ENCODE data around the gene SULF2. TPM values are rescaled to one million over a fixed set of nuclear protein-coding genes. Genes with fewer than 3 reads are reported as not detected.

Gene SULF2
- total and polyA plus RNA-seq, 2 donors: 34.7 to 40.3 TPM

DNA sequence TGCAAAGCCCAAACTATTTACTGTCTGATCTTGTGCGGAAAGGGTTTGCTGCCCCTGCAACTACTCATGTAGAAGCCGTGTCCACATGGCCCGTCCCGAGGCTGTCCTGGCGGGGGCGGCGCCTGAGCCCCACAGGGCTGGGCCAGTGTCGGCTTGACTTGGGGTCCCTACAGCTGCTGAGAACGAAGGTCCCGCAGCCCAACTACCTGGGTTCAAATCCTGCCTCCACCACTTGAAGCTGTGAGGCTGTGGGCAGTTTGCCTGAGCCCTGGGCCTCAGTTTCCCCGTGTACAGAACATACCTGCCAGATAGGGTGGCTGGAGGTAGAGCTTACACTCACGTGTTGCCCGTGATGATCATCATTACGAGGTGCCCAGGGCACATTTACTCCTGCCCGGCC lies 111.1 kb downstream of the SULF2 start:
- H3K27ac ChIP-seq (ENCODE audit: low read depth): no peak overlapping the region
- 93% methylated on average over 15 of the region's 15 CpGs for WGBS
- no peaks in the 10 kb centered on the region for H3K36me3 ChIP-seq (ENCODE audit: insufficient read depth)
- H3K4me3 ChIP-seq (ENCODE audit: low read depth, low read length): no peak overlapping the region
- DNase-seq (ENCODE audit: extremely low spot score): no peak
- no peaks in the 10 kb centered on the region for H3K4me1 ChIP-seq (ENCODE audit: insufficient read depth)

- 95% methylated on average over 6 of the region's 6 CpGs for WGBS
- no peaks in the 10 kb centered on the region for H3K36me3 ChIP-seq (ENCODE audit: insufficient read depth)
- H3K4me1 ChIP-seq (ENCODE audit: insufficient read depth): no peaks in the 10 kb centered on the region
- no peak for DNase-seq (ENCODE audit: extremely low spot score)
- no peak overlapping the region for H3K27ac ChIP-seq (ENCODE audit: low read depth)
- no peak overlapping the region for H3K4me3 ChIP-seq (ENCODE audit: low read depth, low read length)
These were observed 111.7 kb downstream of the SULF2 start for GRCh38 chr20:47673671-47673955.

DNA sequence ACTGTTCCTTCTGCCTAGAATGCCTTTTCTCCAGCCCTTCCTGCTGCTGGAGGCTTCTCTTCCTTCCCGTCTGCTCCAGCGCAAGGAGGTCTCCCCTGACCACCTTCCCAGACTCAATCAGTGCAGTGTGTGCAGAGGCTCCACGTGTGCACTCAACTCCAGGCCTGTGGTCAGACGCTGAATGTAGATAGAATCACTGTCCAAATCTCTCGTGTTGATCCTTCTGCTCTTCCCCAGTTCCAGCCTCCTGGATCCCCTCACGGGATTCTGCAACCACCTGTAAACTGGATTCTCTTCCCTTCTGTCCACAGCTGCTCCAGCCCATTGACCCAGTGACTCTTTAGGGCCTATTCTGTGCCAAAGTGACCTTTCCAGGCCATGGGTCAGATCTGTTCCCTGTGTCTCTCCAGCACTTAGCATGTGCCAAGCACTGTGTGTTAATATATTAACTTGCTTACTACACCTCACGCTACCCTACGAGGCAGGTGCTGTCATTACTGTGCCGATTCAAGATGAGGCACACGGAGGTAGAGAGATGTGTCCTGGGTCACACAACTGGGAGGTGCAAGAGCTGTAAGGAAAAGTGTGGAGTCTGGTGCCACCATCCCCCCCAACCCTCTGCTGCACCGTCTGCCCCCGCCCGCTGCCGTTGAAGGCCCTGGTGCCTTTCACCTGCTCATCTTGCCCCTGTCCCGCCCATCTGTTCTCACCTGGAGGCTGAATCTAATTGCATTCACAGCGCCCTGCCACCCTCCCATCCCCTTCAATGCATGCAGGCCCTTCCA lies 112.2 kb downstream of the SULF2 start:
- Histone ChIP-seq H3K27ac (ENCODE audit: low read depth) (no peak overlapping the region), H3K4me3 (ENCODE audit: low read depth, low read length) (no peak overlapping the region), H3K4me1 (ENCODE audit: insufficient read depth) (no peaks in the 10 kb centered on the region), H3K36me3 (ENCODE audit: insufficient read depth) (no peaks in the 10 kb centered on the region)
- 94% methylated on average over 16 of the region's 16 CpGs for WGBS
- no peak for DNase-seq (ENCODE audit: extremely low spot score)

- Histone ChIP-seq H3K36me3 (ENCODE audit: insufficient read depth) (no peaks in the 10 kb centered on the region), H3K27ac (ENCODE audit: low read depth) (no peak overlapping the region), H3K4me1 (ENCODE audit: insufficient read depth) (no peaks in the 10 kb centered on the region), H3K4me3 (ENCODE audit: low read depth, low read length) (no peak overlapping the region)
- 96% methylated on average over 15 of the region's 15 CpGs for WGBS
- DNase-seq (ENCODE audit: extremely low spot score): no peak
These were observed 113.1 kb downstream of the SULF2 start for GRCh38 chr20:47672166-47672565.

GRCh38 chr20:47670913-47671312 lies 114.4 kb downstream of the SULF2 start:
- Histone ChIP-seq H3K4me3 (ENCODE audit: low read depth, low read length) (no peak overlapping the region), H3K4me1 (ENCODE audit: insufficient read depth) (no peaks in the 10 kb centered on the region), H3K36me3 (ENCODE audit: insufficient read depth) (no peaks in the 10 kb centered on the region), H3K27ac (ENCODE audit: low read depth) (no peak overlapping the region)
- no peak for DNase-seq (ENCODE audit: extremely low spot score)
- WGBS: 94% methylated on average over 10 of the region's 10 CpGs

- Histone ChIP-seq H3K27ac (ENCODE audit: low read depth) (no peak overlapping the region), H3K4me1 (ENCODE audit: insufficient read depth) (no peaks in the 10 kb centered on the region), H3K4me3 (ENCODE audit: low read depth, low read length) (no peak overlapping the region), H3K36me3 (ENCODE audit: insufficient read depth) (no peaks in the 10 kb centered on the region)
- DNase-seq (ENCODE audit: extremely low spot score): no peak
- 93% methylated on average over 22 of the region's 22 CpGs for WGBS
These were observed 115.1 kb downstream of the SULF2 start for GRCh38 chr20:47669927-47670890.

DNA sequence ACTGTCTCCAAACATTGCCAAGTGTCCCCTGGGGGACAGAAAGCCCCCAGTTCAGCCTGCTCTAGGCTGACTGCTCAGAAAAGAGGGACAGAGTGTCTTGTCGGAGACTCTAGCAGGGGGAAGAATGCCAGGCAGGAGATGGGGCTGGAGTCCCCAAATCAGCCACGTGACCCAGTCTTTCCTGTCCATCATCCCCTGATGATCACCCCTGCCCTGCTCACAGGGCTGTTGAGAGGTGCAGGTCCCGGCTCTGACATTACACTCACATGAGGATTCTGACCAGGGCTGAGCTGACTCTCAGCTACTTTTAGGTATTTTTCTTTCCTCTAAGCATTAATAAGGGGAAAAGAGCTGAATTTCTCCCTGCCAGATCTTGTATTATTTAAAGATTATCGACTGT lies 115.8 kb downstream of the SULF2 start:
- Histone ChIP-seq H3K4me1 (ENCODE audit: insufficient read depth) (no peaks in the 10 kb centered on the region), H3K4me3 (ENCODE audit: low read depth, low read length) (no peak overlapping the region), H3K27ac (ENCODE audit: low read depth) (no peak overlapping the region), H3K36me3 (ENCODE audit: insufficient read depth) (no peaks in the 10 kb centered on the region)
- no peak for DNase-seq (ENCODE audit: extremely low spot score)
- 87% methylated on average over 4 of the region's 4 CpGs for WGBS

- Histone ChIP-seq H3K27ac (ENCODE audit: low read depth) (no peak overlapping the region), H3K4me1 (ENCODE audit: insufficient read depth) (no peaks in the 10 kb centered on the region), H3K4me3 (ENCODE audit: low read depth, low read length) (no peak overlapping the region), H3K36me3 (ENCODE audit: insufficient read depth) (no peaks in the 10 kb centered on the region)
- 95% methylated on average over 8 of the region's 8 CpGs for WGBS
- no peak for DNase-seq (ENCODE audit: extremely low spot score)
These were observed 116.2 kb downstream of the SULF2 start for GRCh38 chr20:47669152-47669425.

DNA sequence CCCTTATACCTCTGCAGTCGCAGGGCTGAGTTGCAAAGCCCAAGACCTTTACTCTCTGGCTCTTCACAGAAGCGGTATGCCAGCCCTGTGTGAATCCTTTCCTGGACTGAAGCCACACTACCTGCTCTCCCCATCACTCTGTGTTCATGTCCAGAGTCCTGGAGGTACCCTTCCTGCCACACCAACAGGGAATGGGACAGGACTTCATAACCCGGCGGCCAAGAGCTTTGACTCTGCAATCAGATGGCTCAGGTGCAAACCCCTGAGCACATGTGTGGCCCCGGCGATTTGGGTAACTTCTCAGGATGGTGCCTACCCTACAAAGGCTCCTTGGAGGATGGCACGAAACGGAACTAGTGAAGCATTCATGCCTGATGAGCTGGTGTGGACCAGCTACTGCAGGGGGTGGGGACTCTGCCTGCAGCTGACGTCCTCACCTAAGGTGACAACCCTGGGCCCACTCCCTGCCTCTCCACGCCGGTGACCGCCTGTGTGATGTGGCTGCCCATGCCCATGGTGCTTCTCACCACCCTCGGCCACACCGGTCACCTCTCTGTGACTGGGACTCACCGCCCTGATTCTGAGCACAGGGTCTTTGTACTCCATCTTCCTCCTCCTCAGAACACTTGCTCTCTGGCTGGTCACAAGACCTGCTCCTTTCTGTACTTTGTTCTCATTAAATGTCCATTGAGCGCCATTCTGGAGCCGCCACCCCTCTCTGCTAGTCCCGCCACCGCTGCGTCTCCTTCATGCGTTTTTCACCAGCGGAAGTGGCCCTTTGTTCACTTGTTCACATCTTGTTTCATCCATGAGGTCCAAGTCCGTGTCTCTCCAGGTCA lies 116.7 kb downstream of the SULF2 start:
- WGBS: 96% methylated on average over 23 of the region's 23 CpGs
- H3K27ac ChIP-seq (ENCODE audit: low read depth): no peak overlapping the region
- no peaks in the 10 kb centered on the region for H3K4me1 ChIP-seq (ENCODE audit: insufficient read depth)
- DNase-seq (ENCODE audit: extremely low spot score): no peak
- no peak overlapping the region for H3K4me3 ChIP-seq (ENCODE audit: low read depth, low read length)
- H3K36me3 ChIP-seq (ENCODE audit: insufficient read depth): no peaks in the 10 kb centered on the region

GRCh38 chr20:47667531-47668312 lies 117.6 kb downstream of the SULF2 start:
- 70% methylated on average over 19 of the region's 19 CpGs for WGBS
- no peaks in the 10 kb centered on the region for H3K36me3 ChIP-seq (ENCODE audit: insufficient read depth)
- H3K4me3 ChIP-seq (ENCODE audit: low read depth, low read length): no peak overlapping the region
- no peak overlapping the region for H3K27ac ChIP-seq (ENCODE audit: low read depth)
- no peaks in the 10 kb centered on the region for H3K4me1 ChIP-seq (ENCODE audit: insufficient read depth)
- no peak for DNase-seq (ENCODE audit: extremely low spot score)

DNA sequence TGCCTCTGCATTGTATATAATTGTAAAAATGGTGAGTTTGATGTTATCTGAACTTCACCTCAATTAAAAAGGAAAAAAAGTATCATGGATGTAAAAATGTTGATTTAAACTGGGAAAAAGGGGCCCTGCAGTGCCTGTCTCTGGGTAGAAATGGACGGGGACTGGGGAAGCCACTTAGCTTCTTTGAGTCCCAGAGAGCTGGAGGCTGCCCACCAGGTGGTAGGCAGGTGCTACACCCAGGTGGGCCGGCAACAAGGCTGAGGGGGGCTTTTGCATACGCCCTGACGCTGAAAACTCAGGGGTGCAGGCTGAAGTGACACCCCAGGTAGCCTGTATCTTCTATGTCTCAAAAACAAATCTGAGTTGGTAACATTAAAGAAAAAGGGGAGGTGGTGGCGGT lies 118.2 kb downstream of the SULF2 start:
- Histone ChIP-seq H3K4me1 (ENCODE audit: insufficient read depth) (no peaks in the 10 kb centered on the region), H3K4me3 (ENCODE audit: low read depth, low read length) (no peak overlapping the region), H3K36me3 (ENCODE audit: insufficient read depth) (no peaks in the 10 kb centered on the region), H3K27ac (ENCODE audit: low read depth) (no peak overlapping the region)
- no peak for DNase-seq (ENCODE audit: extremely low spot score)
- WGBS: 86% methylated on average over 5 of the region's 5 CpGs

- WGBS: 93% methylated on average over 19 of the region's 19 CpGs
- Histone ChIP-seq H3K27ac (ENCODE audit: low read depth) (no peak overlapping the region), H3K36me3 (ENCODE audit: insufficient read depth) (no peaks in the 10 kb centered on the region), H3K4me3 (ENCODE audit: low read depth, low read length) (no peak overlapping the region), H3K4me1 (ENCODE audit: insufficient read depth) (no peaks in the 10 kb centered on the region)
- DNase-seq (ENCODE audit: extremely low spot score): no peak
These were observed 119.0 kb downstream of the SULF2 start for GRCh38 chr20:47666304-47666703.

Measured in urinary bladder (tissue), 4 donors.